Measurements from ENCODE around the gene SSR3.

SSR3 gene

GRCh38 chr3:156581033-156581432 is 26.1 kb upstream of the SSR3 start:
- Histone ChIP-seq H3K4me3 (ENCODE audit: low read depth, low read length) (no peak overlapping the region), H3K9me3 (ENCODE audit: severe bottlenecking) (no peaks in the 10 kb centered on the region), H3K36me3 (no peaks in the 10 kb centered on the region), H3K27me3 (ENCODE audit: insufficient read depth, low read depth, severe bottlenecking) (no peaks in the 10 kb centered on the region), H3K27ac (no peak overlapping the region)
- TF ChIP-seq CTCF (IDR thresholded peaks at IDR 0.05; ENCODE audit: low read depth, low read length), result no peak
- no peak for DNase-seq

GRCh38 chr3:156579427-156579851 is 24.5 kb upstream of the SSR3 start:
- no peak for TF ChIP-seq CTCF (IDR thresholded peaks at IDR 0.05; ENCODE audit: low read depth, low read length)
- no peaks in the 10 kb centered on the region for H3K27me3 ChIP-seq (ENCODE audit: insufficient read depth, low read depth, severe bottlenecking)
- no peak overlapping the region for H3K27ac ChIP-seq
- H3K36me3 ChIP-seq, result no peaks in the 10 kb centered on the region
- H3K4me3 ChIP-seq (ENCODE audit: low read depth, low read length), result no peak overlapping the region
- no peaks in the 10 kb centered on the region for H3K9me3 ChIP-seq (ENCODE audit: severe bottlenecking)
- DNase-seq, result no peak

- Histone ChIP-seq H3K27me3 (ENCODE audit: insufficient read depth, low read depth, severe bottlenecking) (no peaks in the 10 kb centered on the region), H3K27ac (no peak overlapping the region), H3K36me3 (no peaks in the 10 kb centered on the region), H3K4me3 (ENCODE audit: low read depth, low read length) (no peak overlapping the region), H3K9me3 (ENCODE audit: severe bottlenecking) (no peaks in the 10 kb centered on the region)
- TF ChIP-seq CTCF (IDR thresholded peaks at IDR 0.05; ENCODE audit: low read depth, low read length), result no peak
- DNase-seq, result no peak
Measured at GRCh38 chr3:156577736-156578135, 22.8 kb upstream of the SSR3 start.

GRCh38 chr3:156576651-156577348 is 21.9 kb upstream of the SSR3 start:
- DNase-seq, result no peak
- H3K27me3 ChIP-seq (ENCODE audit: insufficient read depth, low read depth, severe bottlenecking), result no peaks in the 10 kb centered on the region
- H3K36me3 ChIP-seq, result no peaks in the 10 kb centered on the region
- no peak for TF ChIP-seq CTCF (IDR thresholded peaks at IDR 0.05; ENCODE audit: low read depth, low read length)
- no peak overlapping the region for H3K4me3 ChIP-seq (ENCODE audit: low read depth, low read length)
- no peak overlapping the region for H3K27ac ChIP-seq
- no peaks in the 10 kb centered on the region for H3K9me3 ChIP-seq (ENCODE audit: severe bottlenecking)

- no peak for DNase-seq
Measured at GRCh38 chr3:156576051-156576450, 21.1 kb upstream of the SSR3 start.

More at GRCh38 chr3:156576051-156576450, 21.1 kb upstream of the SSR3 start:
- no peak for TF ChIP-seq CTCF (IDR thresholded peaks at IDR 0.05; ENCODE audit: low read depth, low read length)
- Histone ChIP-seq H3K27me3 (ENCODE audit: insufficient read depth, low read depth, severe bottlenecking) (no peaks in the 10 kb centered on the region), H3K27ac (no peak overlapping the region), H3K4me3 (ENCODE audit: low read depth, low read length) (no peak overlapping the region), H3K9me3 (ENCODE audit: severe bottlenecking) (no peaks in the 10 kb centered on the region), H3K36me3 (no peaks in the 10 kb centered on the region)

Measured in WERI-Rb-1 (cell line).